ENCODE data around the gene SLX4IP. TPM values are rescaled to one million over a fixed set of nuclear protein-coding genes. Genes with fewer than 3 reads are reported as not detected.

The SLX4IP gene
- total RNA-seq, 1 experiment from 2014 or later, result 6.4 TPM

DNA sequence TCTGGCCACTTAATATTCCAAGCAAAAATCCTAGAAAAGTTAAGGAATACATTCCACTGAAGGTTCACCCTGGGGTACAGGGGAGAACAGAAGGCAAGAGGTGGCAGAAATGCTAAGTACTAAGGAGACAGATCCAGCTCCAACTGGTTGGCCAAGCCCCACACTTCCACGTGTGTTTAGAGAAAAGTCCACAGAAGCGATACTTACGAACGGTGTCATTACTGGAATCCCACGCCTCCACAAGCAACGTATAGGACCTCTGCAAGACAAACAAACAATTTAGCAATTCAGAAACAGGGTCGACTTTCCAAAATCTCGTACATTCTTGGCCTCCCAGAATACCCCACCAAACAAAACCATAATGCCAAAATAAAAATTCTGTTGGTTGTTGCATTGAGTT is 228.7 kb downstream of the SLX4IP start:
- Histone ChIP-seq H3K27ac (ENCODE audit: low read length) (no peak overlapping the region), H3K27me3 (ENCODE audit: low read length) (no peaks in the 10 kb centered on the region), H3K79me2 (ENCODE audit: low read length) (peaks cover 100% of the 10 kb centered on the region), H3K4me2 (ENCODE audit: low read length) (no peak overlapping the region), H3K9ac (ENCODE audit: low read length) (no peak overlapping the region), H4K20me1 (ENCODE audit: low read length) (peaks cover 95% of the 10 kb centered on the region), H3K9me2 (replicated peaks; ENCODE audit: low read length) (no peaks in the 10 kb centered on the region), H3F3A (ENCODE audit: low read length, unreplicated experiment) (peaks cover 5% of the 10 kb centered on the region), H3K4me3 (ENCODE audit: low read length) (no peak overlapping the region), H3K9me3 (ENCODE audit: low read length) (no peaks in the 10 kb centered on the region), H2AFZ (ENCODE audit: low read length) (no peak overlapping the region), H3K36me3 (ENCODE audit: low read depth, low read length) (peaks cover 99% of the 10 kb centered on the region), H3K4me1 (ENCODE audit: insufficient read depth, low read length) (0 out of 2 replicates have a peak, but pooled peaks cover 6% of the 10 kb centered on the region)
- no peak for ATAC-seq
- no peak for TF ChIP-seq EZH2 (IDR thresholded peaks at IDR 0.05; ENCODE audit: low read length, unreplicated experiment)
- no peak for TF ChIP-seq EZH2phosphoT487 (IDR thresholded peaks at IDR 0.05; ENCODE audit: borderline replicate concordance, low read length)
- TF ChIP-seq, protein P1, sequence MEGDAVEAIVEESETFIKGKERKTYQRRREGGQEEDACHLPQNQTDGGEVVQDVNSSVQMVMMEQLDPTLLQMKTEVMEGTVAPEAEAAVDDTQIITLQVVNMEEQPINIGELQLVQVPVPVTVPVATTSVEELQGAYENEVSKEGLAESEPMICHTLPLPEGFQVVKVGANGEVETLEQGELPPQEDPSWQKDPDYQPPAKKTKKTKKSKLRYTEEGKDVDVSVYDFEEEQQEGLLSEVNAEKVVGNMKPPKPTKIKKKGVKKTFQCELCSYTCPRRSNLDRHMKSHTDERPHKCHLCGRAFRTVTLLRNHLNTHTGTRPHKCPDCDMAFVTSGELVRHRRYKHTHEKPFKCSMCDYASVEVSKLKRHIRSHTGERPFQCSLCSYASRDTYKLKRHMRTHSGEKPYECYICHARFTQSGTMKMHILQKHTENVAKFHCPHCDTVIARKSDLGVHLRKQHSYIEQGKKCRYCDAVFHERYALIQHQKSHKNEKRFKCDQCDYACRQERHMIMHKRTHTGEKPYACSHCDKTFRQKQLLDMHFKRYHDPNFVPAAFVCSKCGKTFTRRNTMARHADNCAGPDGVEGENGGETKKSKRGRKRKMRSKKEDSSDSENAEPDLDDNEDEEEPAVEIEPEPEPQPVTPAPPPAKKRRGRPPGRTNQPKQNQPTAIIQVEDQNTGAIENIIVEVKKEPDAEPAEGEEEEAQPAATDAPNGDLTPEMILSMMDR (conservative IDR thresholded peaks at IDR 0.05; ENCODE audit: low read depth, low read length), result no peak
- intact Hi-C loops (cut with micrococcal nuclease), result no loop called here
- CTCF ChIA-PET, result no interaction called here
- POLR2A ChIA-PET (ENCODE audit: unreplicated experiment), result interaction anchor here (0.6 kb wide), 1 partner anchor 602 kb away, joined by 6 read pairs; no protein-coding TSS in a partner anchor
- no peak for DNase-seq
- no TSS peak for BruUV-seq (replicated peaks)

GRCh38 chr20:10665027-10665561 is 230.0 kb downstream of the SLX4IP start:
- Histone ChIP-seq H3K27me3 (ENCODE audit: low read length) (no peaks in the 10 kb centered on the region), H3K4me2 (ENCODE audit: low read length) (no peak overlapping the region), H3K4me3 (ENCODE audit: low read length) (no peak overlapping the region), H3F3A (ENCODE audit: low read length, unreplicated experiment) (no peaks in the 10 kb centered on the region), H3K4me1 (ENCODE audit: insufficient read depth, low read length) (peaks cover 16% of the 10 kb centered on the region), H4K20me1 (ENCODE audit: low read length) (peaks cover 98% of the 10 kb centered on the region), H3K9me3 (ENCODE audit: low read length) (no peaks in the 10 kb centered on the region), H2AFZ (ENCODE audit: low read length) (no peak overlapping the region), H3K27ac (ENCODE audit: low read length) (no peak overlapping the region), H3K9ac (ENCODE audit: low read length) (no peak overlapping the region), H3K9me2 (replicated peaks; ENCODE audit: low read length) (no peaks in the 10 kb centered on the region), H3K79me2 (ENCODE audit: low read length) (peaks cover 100% of the 10 kb centered on the region), H3K36me3 (ENCODE audit: low read depth, low read length) (peaks cover 98% of the 10 kb centered on the region)
- TF ChIP-seq EZH2 (IDR thresholded peaks at IDR 0.05; ENCODE audit: low read length, unreplicated experiment), result no peak
- TF ChIP-seq, protein P1 (conservative IDR thresholded peaks at IDR 0.05; ENCODE audit: low read depth, low read length), result no peak
- no peak for TF ChIP-seq EZH2phosphoT487 (IDR thresholded peaks at IDR 0.05; ENCODE audit: borderline replicate concordance, low read length)
- ChIA-PET POLR2A (ENCODE audit: unreplicated experiment) (interaction anchor here (0.7 kb wide), 1 partner anchor 664 kb away, joined by 4 read pairs; no protein-coding TSS in a partner anchor), CTCF (no interaction called here)
- intact Hi-C loops (cut with micrococcal nuclease), result no loop called here
- ATAC-seq, result no peak
- no TSS peak for BruUV-seq (replicated peaks)
- no peak for DNase-seq

DNA sequence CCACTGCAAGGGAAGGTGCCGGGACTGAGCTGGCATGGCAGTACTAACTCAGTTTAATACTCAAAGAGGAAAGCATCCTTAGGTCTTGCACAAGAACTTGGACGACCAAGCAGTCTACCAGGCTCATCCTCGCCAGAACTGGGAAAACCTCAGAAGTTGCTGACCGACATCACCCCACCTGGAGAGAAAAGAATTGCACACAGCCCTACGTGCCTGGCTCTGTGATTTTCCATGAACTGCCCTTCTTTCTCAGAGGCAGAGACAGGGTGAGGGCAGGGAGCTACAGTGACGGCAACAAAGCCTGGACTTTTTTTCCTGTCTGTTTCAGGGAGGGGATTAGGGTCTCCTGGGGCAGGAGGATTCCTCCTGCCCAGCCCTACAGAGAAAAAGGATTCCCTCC is 230.7 kb downstream of the SLX4IP start:
- Histone ChIP-seq H3K4me3 (ENCODE audit: low read length) (no peak overlapping the region), H3K9me2 (replicated peaks; ENCODE audit: low read length) (no peaks in the 10 kb centered on the region), H3K9ac (ENCODE audit: low read length) (no peak overlapping the region), H3K27me3 (ENCODE audit: low read length) (no peaks in the 10 kb centered on the region), H2AFZ (ENCODE audit: low read length) (no peak overlapping the region), H3K36me3 (ENCODE audit: low read depth, low read length) (peaks cover 98% of the 10 kb centered on the region), H3K4me1 (ENCODE audit: insufficient read depth, low read length) (peaks cover 23% of the 10 kb centered on the region), H3K79me2 (ENCODE audit: low read length) (peaks cover 100% of the 10 kb centered on the region), H4K20me1 (ENCODE audit: low read length) (peaks cover 98% of the 10 kb centered on the region), H3K9me3 (ENCODE audit: low read length) (no peaks in the 10 kb centered on the region), H3K4me2 (ENCODE audit: low read length) (no peak overlapping the region), H3F3A (ENCODE audit: low read length, unreplicated experiment) (no peaks in the 10 kb centered on the region), H3K27ac (ENCODE audit: low read length) (no peak overlapping the region)
- BruUV-seq (replicated peaks), result no TSS peak
- intact Hi-C loops (cut with micrococcal nuclease), result no loop called here
- DNase-seq (no peak), ATAC-seq (no peak)
- TF ChIP-seq, protein P1 (conservative IDR thresholded peaks at IDR 0.05; ENCODE audit: low read depth, low read length), result no peak
- TF ChIP-seq EZH2 (IDR thresholded peaks at IDR 0.05; ENCODE audit: low read length, unreplicated experiment) (no peak), EZH2phosphoT487 (IDR thresholded peaks at IDR 0.05; ENCODE audit: borderline replicate concordance, low read length) (no peak)
- ChIA-PET CTCF (no interaction called here), POLR2A (ENCODE audit: unreplicated experiment) (no interaction called here)

Data from PC-3 (cell line).